B cell (primary cell): ENCODE results near the gene PCDH15. TPM values are rescaled to one million over a fixed set of nuclear protein-coding genes. Genes with fewer than 3 reads are reported as not detected.
"Not testable (repeated sequence)": the region's sequence is repeated elsewhere in the genome, so short reads cannot be mapped to it uniquely, and the experiment has no call there.

Source experiments
- ATAC-seq: fragments of 200-7000 bp; cut with Tn5 transposase; one replicate; pipeline ENCODE4 v1.10.0; 2021; ENCODE audit warnings: low read depth, mild to moderate bottlenecking, moderate number of reproducible peaks, moderate library complexity
- CTCF ChIA-PET: fragments of 350-600 bp; sonication (Branson Sonifier 250); formaldehyde crosslinking; loops from one replicate; lab custom pipeline; 2021; ENCODE audit warnings: antibody characterized with exemption, inconsistent platforms; lab: Charles Lee
- POLR2A ChIA-PET: fragments of 350-600 bp; sonication (Branson Sonifier 250); formaldehyde crosslinking; loops from one replicate; lab custom pipeline; 2021; ENCODE audit warnings: antibody characterized with exemption; lab: Charles Lee
- DNase-seq: peaks from one replicate; pipeline ENCODE4 v3.0.0; 2013
- H2AFZ ChIP-seq: 2 replicates; pipeline ENCODE4 v1.6.1; 2012; ENCODE audit warnings: mild to moderate bottlenecking, low read depth, low read length; ENCODE audit not compliant: insufficient read depth, poor library complexity, severe bottlenecking
- H3K27ac ChIP-seq, 2 donors: 1 replicate in 1 of 2; 2 replicates in 1 of 2; pipeline ENCODE4 v1.5.1; 2012 to 2013; ENCODE audit warnings: low read length in 2 of 2, mild to moderate bottlenecking in 2 of 2, moderate library complexity in 1 of 2
- H3K27me3 ChIP-seq, 4 experiments: fragments of 200-600 bp in 1 of 4; sonication (generic) in 1 of 4; replicated peaks in 1 of 4; 1 replicate in 2 of 4; 2 replicates in 2 of 4; pipeline versions ENCODE4 v1.6.1 to v1.7.0; 2013 to 2016; ENCODE audit warnings: low read length in 3 of 4, mild to moderate bottlenecking in 2 of 4, mixed read lengths in 1 of 4, moderate library complexity in 1 of 4; ENCODE audit not compliant: insufficient read depth in 4 of 4, control insufficient read depth in 3 of 4; ENCODE audit errors: control extremely low read depth in 1 of 4
- H3K36me3 ChIP-seq, 2 experiments: replicated peaks in 1 of 2; 1 replicate in 1 of 2; 2 replicates in 1 of 2; pipeline versions ENCODE4 v1.6.1 to v1.7.1; 2013; ENCODE audit warnings: low read length in 1 of 2; ENCODE audit not compliant: insufficient read depth in 2 of 2, control insufficient read depth in 1 of 2; ENCODE audit errors: control extremely low read depth in 1 of 2, extremely low read depth in 1 of 2
- H3K4me1 ChIP-seq, 2 donors: fragments of 200-600 bp in 1 of 2; sonication (generic) in 1 of 2; 1 replicate in 1 of 2; 2 replicates in 1 of 2; pipeline versions ENCODE4 v1.5.1 to v1.6.1; 2013 to 2017; ENCODE audit warnings: low read length in 2 of 2; ENCODE audit not compliant: control insufficient read depth in 2 of 2, insufficient read depth in 2 of 2
- H3K4me2 ChIP-seq: replicated peaks from 2 replicates; pipeline ENCODE3; 2012; ENCODE audit warnings: mild to moderate bottlenecking, low read depth, low read length; ENCODE audit not compliant: poor library complexity, severe bottlenecking
- H3K4me3 ChIP-seq, 5 experiments: fragments of 200-600 bp in 1 of 5; sonication (generic) in 1 of 5; 1 replicate in 3 of 5; 2 replicates in 2 of 5; pipeline versions ENCODE4 v1.5.1 to v1.7.0; 2011 to 2016; ENCODE audit warnings: low read length in 4 of 5, mild to moderate bottlenecking in 4 of 5, low read depth in 2 of 5, control low read depth in 1 of 5, moderate library complexity in 1 of 5; ENCODE audit not compliant: insufficient read depth in 1 of 5; ENCODE audit errors: control extremely low read depth in 1 of 5, extremely low read depth in 1 of 5
- H3K79me2 ChIP-seq: fragments of 200-600 bp; sonication (generic); one replicate; pipeline ENCODE4 v1.6.0; 2016; ENCODE audit warnings: low read length; ENCODE audit not compliant: control insufficient read depth, insufficient read depth
- H3K9ac ChIP-seq: fragments of 200-600 bp; sonication (generic); 2 replicates; pipeline ENCODE4 v1.6.1; 2017; ENCODE audit warnings: mild to moderate bottlenecking, low read length, moderate library complexity
- H3K9me3 ChIP-seq, 3 donors: one replicate each; pipeline versions ENCODE4 v1.6.1 to v1.7.1; 2013; ENCODE audit warnings: low read length in 2 of 3; ENCODE audit not compliant: control insufficient read depth in 2 of 3, insufficient read depth in 1 of 3; ENCODE audit errors: control extremely low read depth in 1 of 3
- H4K20me1 ChIP-seq: 2 replicates; pipeline ENCODE4 v1.6.0; 2012; ENCODE audit warnings: mild to moderate bottlenecking, low read length; ENCODE audit not compliant: insufficient read depth, control insufficient read depth, poor library complexity, severe bottlenecking
- H3K27ac Mint-ChIP-seq: one replicate; pipeline ENCODE4 v1.8.0; 2021; ENCODE audit warnings: mixed read lengths
- H3K27me3 Mint-ChIP-seq: one replicate; pipeline ENCODE4 v1.8.0; 2021; ENCODE audit warnings: mixed read lengths
- H3K4me1 Mint-ChIP-seq: one replicate; pipeline ENCODE4 v1.8.0; 2021; ENCODE audit warnings: mixed read lengths
- H3K4me3 Mint-ChIP-seq: one replicate; pipeline ENCODE4 v1.8.0; 2021; ENCODE audit warnings: mixed read lengths
- H3K9me3 Mint-ChIP-seq: one replicate; pipeline ENCODE4 v1.8.0; 2022; ENCODE audit warnings: mixed read lengths; ENCODE audit not compliant: insufficient read depth
- EZH2 ChIP-seq: IDR thresholded peaks from 2 replicates; pipeline ENCODE4 v1.6.1; 2012; ENCODE audit warnings: borderline replicate concordance, low read depth, mild to moderate bottlenecking, moderate library complexity, low read length; ENCODE audit not compliant: insufficient read depth, poor library complexity, severe bottlenecking
- WGBS: methylation state at CpG from one replicate; pipeline ENCODE4 v1.1.5; 2013; ENCODE audit warnings: missing lambda C conversion rate; ENCODE audit not compliant: insufficient coverage; 5-methylcytosine and 5-hydroxymethylcytosine counted together
- intact Hi-C: fragments of 100-400 bp; cut with micrococcal nuclease; formaldehyde crosslinking; loops from one replicate; pipeline ENCODE4 v1.10.0; 2022
- polyA plus RNA-seq: library from polyadenylated mRNA; depleted of rRNA; stranded (reverse); fragments of >200 nt; gene quantifications from 2 replicates; pipeline ENCODE4 v1.2.3, GENCODE V29; 2012
- total RNA-seq, 2 donors: library from RNA; stranded (reverse); fragments of 120-200 nt in 1 of 2; gene quantifications; 1 replicate in 1 of 2; 2 replicates in 1 of 2; pipeline versions ENCODE4 v1.2.3 to v1.2.4, GENCODE V29; 2013 to 2022
- TF ChIP-seq, protein P1 (sequence below): fragments of 200-600 bp; IDR thresholded peaks from one replicate; pipeline ENCODE4 v1.8.0; 2022; ENCODE audit warnings: antibody characterized with exemption, mild to moderate bottlenecking

Gene PCDH15
- total and polyA plus RNA-seq, 2 donors (not counting 1 experiment from before 2014, with no cell fraction given), result not detected

DNA sequence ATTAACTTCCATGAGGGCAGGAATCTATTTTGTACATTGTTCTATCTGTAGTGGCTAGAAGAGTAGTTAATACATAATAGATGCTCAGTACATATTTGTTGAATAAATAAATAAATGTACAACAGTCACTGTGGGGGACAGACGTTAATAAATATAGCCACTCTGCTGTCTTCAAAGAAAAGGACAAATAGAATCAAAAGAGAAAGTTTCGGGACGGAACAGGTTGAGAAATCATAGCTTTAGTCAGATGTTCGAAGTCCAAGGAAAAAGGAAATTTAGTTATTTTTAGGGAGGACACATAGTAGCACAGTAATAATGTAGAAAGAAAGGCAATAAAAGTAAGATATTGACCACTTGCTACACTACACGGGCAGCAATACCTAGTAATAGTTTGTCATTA lies 861.4 kb downstream of the PCDH15 start:
- no peaks in the 10 kb centered on the region for H3K36me3 ChIP-seq
- ChIA-PET POLR2A (no interaction called here), CTCF (no interaction called here)
- H3K27ac ChIP-seq, result no peak overlapping the region
- Mint-ChIP-seq H3K27ac (no peak overlapping the region), H3K4me1 (no peaks in the 10 kb centered on the region), H3K4me3 (no peak overlapping the region), H3K27me3 (no peaks in the 10 kb centered on the region), H3K9me3 (no peaks in the 10 kb centered on the region)
- no peaks in the 10 kb centered on the region for H4K20me1 ChIP-seq
- ATAC-seq (no peak), DNase-seq (no peak)
- H3K4me2 ChIP-seq, result no peak overlapping the region
- 83% methylated on average over 3 of the region's 5 CpGs for WGBS
- intact Hi-C loops, result no loop called here
- H2AFZ ChIP-seq, result no peak overlapping the region
- no peak overlapping the region for H3K9ac ChIP-seq
- H3K4me1 ChIP-seq, result no peaks in the 10 kb centered on the region
- H3K9me3 ChIP-seq, result no peaks in the 10 kb centered on the region
- no peak for TF ChIP-seq EZH2
- TF ChIP-seq, protein P1, sequence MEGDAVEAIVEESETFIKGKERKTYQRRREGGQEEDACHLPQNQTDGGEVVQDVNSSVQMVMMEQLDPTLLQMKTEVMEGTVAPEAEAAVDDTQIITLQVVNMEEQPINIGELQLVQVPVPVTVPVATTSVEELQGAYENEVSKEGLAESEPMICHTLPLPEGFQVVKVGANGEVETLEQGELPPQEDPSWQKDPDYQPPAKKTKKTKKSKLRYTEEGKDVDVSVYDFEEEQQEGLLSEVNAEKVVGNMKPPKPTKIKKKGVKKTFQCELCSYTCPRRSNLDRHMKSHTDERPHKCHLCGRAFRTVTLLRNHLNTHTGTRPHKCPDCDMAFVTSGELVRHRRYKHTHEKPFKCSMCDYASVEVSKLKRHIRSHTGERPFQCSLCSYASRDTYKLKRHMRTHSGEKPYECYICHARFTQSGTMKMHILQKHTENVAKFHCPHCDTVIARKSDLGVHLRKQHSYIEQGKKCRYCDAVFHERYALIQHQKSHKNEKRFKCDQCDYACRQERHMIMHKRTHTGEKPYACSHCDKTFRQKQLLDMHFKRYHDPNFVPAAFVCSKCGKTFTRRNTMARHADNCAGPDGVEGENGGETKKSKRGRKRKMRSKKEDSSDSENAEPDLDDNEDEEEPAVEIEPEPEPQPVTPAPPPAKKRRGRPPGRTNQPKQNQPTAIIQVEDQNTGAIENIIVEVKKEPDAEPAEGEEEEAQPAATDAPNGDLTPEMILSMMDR, result no peak
- H3K79me2 ChIP-seq, result no peaks in the 10 kb centered on the region
- no peaks in the 10 kb centered on the region for H3K27me3 ChIP-seq
- H3K4me3 ChIP-seq, result no peak overlapping the region

DNA sequence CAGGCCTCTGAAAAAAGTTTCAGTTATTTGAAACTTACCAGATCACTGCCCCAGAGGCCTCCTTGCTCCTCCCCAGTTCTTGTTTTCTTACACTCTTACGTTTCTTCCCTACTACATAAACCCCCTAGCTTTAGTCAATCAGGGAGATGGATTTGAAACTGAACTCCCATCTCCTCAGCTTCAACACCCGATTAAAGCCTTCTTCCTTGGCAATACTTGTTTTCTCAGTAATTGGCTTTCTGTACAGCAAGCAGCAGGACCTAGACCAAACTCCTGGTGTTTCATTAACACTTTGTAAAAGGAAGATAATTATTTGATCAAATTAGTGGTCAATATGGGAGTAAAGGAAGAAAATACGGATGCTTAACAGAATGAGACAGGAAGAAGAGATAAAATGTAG lies 870.4 kb downstream of the PCDH15 start:
- DNase-seq, result no peak
- CTCF ChIA-PET, result no interaction called here
- Mint-ChIP-seq H3K4me1 (no peaks in the 10 kb centered on the region), H3K27ac (no peak overlapping the region), H3K9me3 (peaks cover 4% of the 10 kb centered on the region), H3K27me3 (no peaks in the 10 kb centered on the region), H3K4me3 (no peak overlapping the region)
- Histone ChIP-seq H3K36me3 (no peaks in the 10 kb centered on the region), H3K4me3 (no peak overlapping the region), H3K4me1 (no peaks in the 10 kb centered on the region), H3K9ac (no peak overlapping the region), H2AFZ (no peak overlapping the region), H4K20me1 (no peaks in the 10 kb centered on the region), H3K27ac (no peak overlapping the region), H3K4me2 (no peak overlapping the region), H3K79me2 (no peaks in the 10 kb centered on the region), H3K9me3 (peaks cover 0 to 4% (median 1%) of the 10 kb centered on the region in 3 donors), H3K27me3 (no peaks in the 10 kb centered on the region)
- TF ChIP-seq, protein P1, result no peak
- TF ChIP-seq EZH2, result no peak
- intact Hi-C loops, result no loop called here
- no peak for ATAC-seq
- 0% methylated on average over 1 of the region's 3 CpGs for WGBS
- POLR2A ChIA-PET, result no interaction called here

DNA sequence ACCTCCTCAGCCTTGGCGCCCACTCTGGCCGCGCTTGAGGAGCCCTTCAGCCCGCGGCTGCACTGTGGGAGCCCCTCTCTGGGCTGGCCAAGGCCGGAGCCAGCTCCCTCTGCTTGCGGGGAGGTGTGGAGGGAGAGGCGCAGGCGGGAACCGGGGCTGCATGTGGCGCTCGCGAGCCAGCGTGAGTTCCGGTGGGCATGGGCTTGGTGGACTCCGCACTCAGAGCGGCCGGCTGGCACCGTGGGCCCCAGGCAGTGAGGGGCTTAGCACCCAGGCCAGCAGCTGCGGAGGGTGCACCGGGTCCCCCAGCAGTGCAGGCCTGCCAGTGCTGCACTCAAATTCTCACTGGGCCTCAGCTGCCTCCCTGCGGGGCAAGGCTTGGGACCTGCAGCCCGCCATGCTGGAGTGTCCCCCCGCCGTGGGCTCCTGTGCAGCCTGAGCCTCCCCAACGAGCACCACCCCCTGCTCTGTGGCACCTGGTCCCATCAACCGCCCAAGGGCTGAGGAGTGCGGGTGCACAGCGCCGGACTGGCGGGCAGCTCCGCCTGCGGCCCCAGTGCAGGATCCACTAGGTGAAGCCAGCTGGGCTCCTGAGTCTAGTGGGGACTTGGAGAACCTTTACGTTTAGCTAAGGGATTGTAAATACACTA lies 876.9 kb downstream of the PCDH15 start:
- H3K36me3 ChIP-seq, intact Hi-C loops, H3K4me3 Mint-ChIP-seq, H3K9me3 Mint-ChIP-seq, H3K79me2 ChIP-seq, H3K4me1 ChIP-seq, H3K4me1 Mint-ChIP-seq, ATAC-seq, H3K27me3 Mint-ChIP-seq, POLR2A ChIA-PET, H3K27me3 ChIP-seq, H3K27ac ChIP-seq, H4K20me1 ChIP-seq, H3K4me2 ChIP-seq, H3K9ac ChIP-seq, CTCF ChIA-PET, H2AFZ ChIP-seq, DNase-seq, H3K27ac Mint-ChIP-seq, H3K4me3 ChIP-seq, H3K9me3 ChIP-seq: not testable (repeated sequence)
- 95% methylated on average over 28 of the region's 34 CpGs for WGBS
